Kidney tubule cell (primary cell): ENCODE measurements around the gene RARS2.
"Not testable (repeated sequence)": the region's sequence is repeated elsewhere in the genome, so short reads cannot be mapped to it uniquely, and the experiment has no call there.

ENCODE experiments used
- DNase-seq: peaks from one replicate; pipeline ENCODE4 v3.0.0-alpha.2; 2018; ENCODE audit warnings: low spot score

The RARS2 gene

DNA sequence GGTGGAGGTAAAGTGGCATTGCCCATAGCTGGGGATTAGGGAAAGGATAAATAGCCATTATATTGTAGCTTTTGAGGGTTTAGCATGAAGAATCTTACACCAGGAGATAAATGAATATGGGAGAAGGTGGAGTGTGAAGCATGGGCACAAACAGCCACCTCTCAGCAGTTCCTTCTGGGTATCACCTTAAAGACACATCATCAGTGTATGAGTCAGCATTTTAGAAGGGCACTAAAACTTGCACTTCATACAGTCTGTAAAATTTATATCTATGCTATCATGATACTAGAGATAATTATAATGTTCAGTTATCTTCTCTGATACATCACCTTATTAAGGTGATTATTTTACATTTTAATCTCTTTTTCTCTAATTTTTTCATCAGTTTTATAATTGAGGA is 91.7 kb downstream of the RARS2 start:
- DNase-seq, result no peak

- DNase-seq, result no peak
Observed at GRCh38 chr6:87494761-87495422, 94.9 kb downstream of the RARS2 start.

DNA sequence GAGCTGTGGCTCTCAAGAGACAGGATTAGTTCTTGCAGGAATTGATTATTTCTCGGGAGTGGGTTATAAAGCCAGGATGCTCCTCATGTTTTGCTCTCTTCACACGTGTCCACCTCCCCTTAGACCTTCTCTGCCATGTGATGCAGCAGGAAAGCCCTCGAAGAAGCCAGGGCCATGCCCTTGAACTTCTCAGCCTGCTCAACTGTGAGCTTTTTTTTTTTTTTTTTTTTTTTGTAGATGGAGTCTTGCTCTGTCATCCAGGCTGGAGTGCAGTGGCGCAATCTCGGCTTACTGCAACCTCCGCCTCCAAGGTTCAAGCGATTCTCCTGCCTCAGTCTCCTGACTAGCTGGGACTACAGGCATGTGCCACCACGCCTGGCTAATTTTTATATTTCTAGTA is 100.5 kb downstream of the RARS2 start:
- DNase-seq, result not testable (repeated sequence)

DNA sequence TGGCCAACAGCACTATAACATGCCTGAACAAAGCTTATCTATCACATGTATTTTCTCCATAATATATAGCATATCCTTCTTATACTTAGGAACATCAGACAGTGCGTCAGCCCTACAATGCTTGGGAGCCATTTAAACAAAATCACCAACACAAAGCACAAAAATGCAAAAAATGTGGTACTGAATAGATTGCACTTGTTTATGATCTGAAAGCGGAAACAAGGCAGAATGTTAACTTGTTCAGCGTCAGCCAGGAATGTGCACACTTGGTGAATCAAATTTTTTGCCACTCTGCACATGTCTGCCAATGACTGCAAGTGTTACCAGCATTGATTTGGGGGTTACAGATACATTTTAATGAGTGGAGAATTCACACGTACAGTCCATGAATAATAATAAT is 102.2 kb downstream of the RARS2 start:
- no peak for DNase-seq

DNA sequence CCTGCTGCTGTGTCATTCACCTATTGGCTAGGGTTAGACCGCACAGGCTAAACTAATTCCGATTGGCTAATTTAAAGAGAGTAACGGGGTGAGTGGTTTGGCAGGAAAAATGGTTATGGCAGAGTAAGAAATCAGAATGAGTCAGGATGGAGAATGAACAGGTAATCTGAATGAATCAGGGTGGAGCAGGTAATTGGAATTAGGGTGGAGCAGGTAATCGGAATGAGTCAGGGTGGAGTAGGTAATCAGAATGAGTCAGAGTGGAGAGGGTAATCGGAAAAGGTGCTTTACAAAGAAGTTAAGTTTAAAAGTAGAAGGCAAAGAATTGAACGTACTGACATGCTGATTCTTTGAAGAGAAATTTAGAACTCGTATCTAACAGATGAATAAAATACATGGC is 105.3 kb downstream of the RARS2 start:
- peak; percentile 29 for DNase-seq

- DNase-seq, result peak; percentile 94
Observed at GRCh38 chr6:87483929-87484328, 105.9 kb downstream of the RARS2 start.

DNA sequence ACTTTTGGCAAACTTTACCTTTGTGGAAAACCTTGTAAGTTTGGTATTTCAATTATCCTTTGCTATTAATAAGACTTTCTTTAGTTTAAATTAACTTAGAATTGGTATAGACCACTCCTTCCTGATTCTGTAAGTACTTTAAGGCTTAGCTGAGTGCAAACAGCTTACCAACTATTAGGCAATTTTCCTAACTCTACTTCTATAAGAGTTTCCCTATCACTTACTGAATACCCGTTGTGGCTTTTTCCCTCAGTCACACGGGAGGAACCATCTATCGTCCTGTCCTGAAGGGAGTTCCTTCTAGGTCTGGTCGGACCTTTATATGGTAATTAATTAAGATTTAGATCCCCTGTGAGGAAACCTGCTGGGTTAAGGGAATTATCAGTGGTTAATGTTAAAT is 107.4 kb downstream of the RARS2 start:
- no peak for DNase-seq

DNA sequence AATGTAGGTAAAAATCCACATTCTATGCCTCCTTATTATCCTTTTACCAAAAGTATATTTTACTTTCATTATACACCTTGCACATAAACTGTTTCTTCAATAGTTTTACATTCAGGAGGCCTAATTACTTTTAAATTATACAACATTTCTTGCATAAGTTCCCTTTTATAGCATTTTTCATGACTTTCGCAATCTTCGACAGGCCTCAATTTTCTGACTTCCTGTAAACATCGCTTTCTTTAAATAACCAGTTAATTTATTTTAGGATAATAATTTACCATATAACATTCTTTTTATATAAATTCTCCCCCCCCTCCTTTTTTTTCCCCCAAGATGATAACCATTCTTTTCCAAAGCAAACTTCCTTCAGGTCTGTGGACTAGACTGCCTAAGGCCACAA is 107.9 kb downstream of the RARS2 start:
- no peak for DNase-seq

DNA sequence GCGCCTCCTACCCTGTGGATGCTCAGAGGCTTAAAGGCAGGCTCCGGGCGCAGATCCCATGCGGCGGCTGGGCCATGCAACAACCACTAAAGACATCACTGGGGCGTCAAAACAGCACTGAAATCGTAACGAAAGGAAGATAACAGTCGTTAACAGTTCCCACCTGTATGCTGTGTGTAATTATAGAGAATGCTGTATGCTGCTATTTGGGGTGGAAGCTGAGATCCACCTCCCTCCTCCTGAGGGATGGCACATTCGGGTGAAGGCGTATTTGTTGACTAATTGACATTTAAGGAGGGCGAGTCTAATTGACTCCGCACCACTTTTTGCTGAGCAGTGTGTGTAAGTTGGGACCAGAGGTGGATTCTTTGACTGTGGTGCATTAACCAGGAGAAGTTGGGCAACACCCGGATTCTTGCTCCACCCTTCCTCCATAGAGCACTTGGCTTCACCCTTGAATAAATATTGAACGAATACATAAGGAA is 116.3 kb downstream of the RARS2 start:
- peak; percentile 47 for DNase-seq

DNA sequence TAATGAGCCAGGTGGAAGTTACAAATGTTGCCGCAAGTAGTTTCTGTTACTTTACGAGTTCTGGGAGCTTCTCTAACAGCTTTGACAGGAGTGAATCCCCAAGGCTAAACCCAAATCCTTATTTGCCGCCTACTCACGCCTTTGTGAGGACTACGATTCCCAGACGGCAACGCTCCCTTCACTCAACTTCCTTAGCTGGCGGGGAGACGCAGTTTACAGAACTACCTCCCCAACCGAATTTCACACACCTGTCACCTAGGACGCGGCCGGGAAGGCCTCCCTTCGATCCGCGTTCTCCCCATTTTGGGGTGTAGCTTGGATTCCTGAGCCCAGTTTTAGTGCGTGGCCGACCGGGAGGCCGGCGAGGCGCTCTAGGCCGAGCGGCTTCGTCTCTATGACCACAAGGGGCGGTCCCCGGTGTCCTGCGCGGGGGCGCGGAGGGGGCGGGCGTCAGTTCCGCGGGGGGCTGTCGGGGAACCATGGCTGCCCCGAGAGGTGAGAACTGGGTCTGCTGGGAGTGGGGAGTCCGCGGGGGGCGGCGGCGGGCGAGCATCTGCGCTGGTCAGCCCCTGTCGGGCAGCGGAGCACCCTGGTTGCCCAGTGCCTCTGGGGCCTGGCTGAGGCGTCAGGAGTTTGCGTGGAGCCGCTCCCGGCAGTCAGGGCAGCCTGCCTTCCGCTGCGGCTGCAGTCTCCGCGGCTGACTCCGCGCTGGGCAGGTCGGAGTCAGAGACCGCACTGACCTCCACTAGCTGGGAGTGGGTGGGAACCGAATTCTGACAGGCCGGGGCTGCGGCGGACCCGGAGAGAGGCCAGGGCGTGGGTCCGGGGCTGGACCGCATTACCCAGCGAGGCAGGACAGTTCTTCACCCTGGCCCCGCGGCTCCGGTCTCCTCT is 117.0 kb downstream of the RARS2 start, which contains the start of gene SLC35A1:
Gene SLC35A1, plus strand, starts transcription at position 450 of the 894 bp plus-strand sequence. Its CDS starts 30 bp downstream, at position 480.
- DNase-seq, result peak; percentile 84

DNA sequence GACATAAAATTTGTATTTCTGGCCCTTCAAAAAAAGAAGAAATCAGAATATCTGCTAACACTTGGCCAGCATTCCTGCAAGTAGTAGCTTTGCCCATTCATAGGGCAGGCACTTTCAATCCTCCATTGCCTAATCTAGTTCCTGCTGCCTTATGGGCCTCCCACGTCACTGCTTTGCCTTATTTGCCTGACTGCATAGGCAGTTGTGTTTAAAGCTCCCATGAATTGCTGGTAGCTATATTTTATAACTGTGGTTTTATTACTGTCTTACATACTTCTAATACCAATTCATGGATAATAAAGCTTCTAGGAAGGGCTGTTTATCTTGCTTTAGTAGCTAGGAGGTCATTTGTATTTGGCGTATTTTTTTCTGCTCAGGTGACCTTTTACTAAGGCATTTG is 124.7 kb downstream of the RARS2 start:
- no peak for DNase-seq
